ENCODE data around the gene ARL17B. TPM values are rescaled to one million over a fixed set of nuclear protein-coding genes. Genes with fewer than 3 reads are reported as not detected.
"Not testable (repeated sequence)": the region's sequence is repeated elsewhere in the genome, so short reads cannot be mapped to it uniquely, and the experiment has no call there.

Gene ARL17B
- total and polyA plus RNA-seq, 5 donors: 10.4 to 24.5 (median 12.0) TPM

GRCh38 chr17:46372236-46373229 is 11.0 kb upstream of the ARL17B start:
- DNase-seq; H3K27me3 ChIP-seq (ENCODE audit: control insufficient read depth, insufficient read depth); H3K9me3 ChIP-seq (ENCODE audit: control insufficient read depth, low read length); H3K4me1 ChIP-seq (ENCODE audit: control insufficient read depth, insufficient read depth, low read length); intact Hi-C loops (cut with DNase I); H3K4me3 ChIP-seq (ENCODE audit: low read length); H3K27ac ChIP-seq (ENCODE audit: low read length): not testable (repeated sequence)
- peak; percentile 95 to 97 for ATAC-seq
- no CpG with 5 or more reads among the region's 95 CpGs for WGBS

- not testable (repeated sequence) for ATAC-seq
Observed at GRCh38 chr17:46367520-46367919, 6.0 kb upstream of the ARL17B start.

GRCh38 chr17:46361145-46361735 is 326 bp downstream of the ARL17B start:
- DNase-seq; H3K9me3 ChIP-seq (ENCODE audit: control insufficient read depth, low read length); H3K27ac ChIP-seq (ENCODE audit: low read length); intact Hi-C loops (cut with DNase I); H3K27me3 ChIP-seq (ENCODE audit: control insufficient read depth, insufficient read depth); H3K4me3 ChIP-seq (ENCODE audit: low read length); H3K4me1 ChIP-seq (ENCODE audit: control insufficient read depth, insufficient read depth, low read length): not testable (repeated sequence)
- peak; percentile 30 to 52 for ATAC-seq
- WGBS: no CpG with 5 or more reads among the region's 42 CpGs

More at GRCh38 chr17:46367520-46367919, 6.0 kb upstream of the ARL17B start:
- H3K27me3 ChIP-seq (ENCODE audit: control insufficient read depth, insufficient read depth); H3K27ac ChIP-seq (ENCODE audit: low read length); DNase-seq; H3K4me1 ChIP-seq (ENCODE audit: control insufficient read depth, insufficient read depth, low read length); H3K4me3 ChIP-seq (ENCODE audit: low read length); H3K9me3 ChIP-seq (ENCODE audit: control insufficient read depth, low read length); intact Hi-C loops (cut with DNase I): not testable (repeated sequence)
- no CpG with 5 or more reads among the region's 3 CpGs for WGBS

- H3K27me3 ChIP-seq (ENCODE audit: control insufficient read depth, insufficient read depth); DNase-seq; intact Hi-C loops (cut with DNase I); H3K4me3 ChIP-seq (ENCODE audit: low read length); H3K27ac ChIP-seq (ENCODE audit: low read length); H3K4me1 ChIP-seq (ENCODE audit: control insufficient read depth, insufficient read depth, low read length); ATAC-seq; H3K9me3 ChIP-seq (ENCODE audit: control insufficient read depth, low read length): not testable (repeated sequence)
- no CpG with 5 or more reads among the region's 4 CpGs for WGBS
Observed at GRCh38 chr17:46353856-46354255, 7.7 kb downstream of the ARL17B start.

- intact Hi-C loops (cut with DNase I); ATAC-seq; DNase-seq; H3K9me3 ChIP-seq (ENCODE audit: control insufficient read depth, low read length); H3K4me3 ChIP-seq (ENCODE audit: low read length); H3K27me3 ChIP-seq (ENCODE audit: control insufficient read depth, insufficient read depth); H3K27ac ChIP-seq (ENCODE audit: low read length); H3K4me1 ChIP-seq (ENCODE audit: control insufficient read depth, insufficient read depth, low read length): not testable (repeated sequence)
- WGBS: no CpG with 5 or more reads among the region's 1 CpG
Observed at GRCh38 chr17:46349060-46349459, 12.5 kb downstream of the ARL17B start.

- DNase-seq; H3K9me3 ChIP-seq (ENCODE audit: control insufficient read depth, low read length); H3K4me3 ChIP-seq (ENCODE audit: low read length); H3K27ac ChIP-seq (ENCODE audit: low read length); H3K27me3 ChIP-seq (ENCODE audit: control insufficient read depth, insufficient read depth); intact Hi-C loops (cut with DNase I); H3K4me1 ChIP-seq (ENCODE audit: control insufficient read depth, insufficient read depth, low read length): not testable (repeated sequence)
- ATAC-seq: peak; percentile 67 to 73
- WGBS: no CpG with 5 or more reads among the region's 2 CpGs
Observed at GRCh38 chr17:46348345-46348744, 13.2 kb downstream of the ARL17B start.

- H3K4me1 ChIP-seq (ENCODE audit: control insufficient read depth, insufficient read depth, low read length); H3K9me3 ChIP-seq (ENCODE audit: control insufficient read depth, low read length); H3K27me3 ChIP-seq (ENCODE audit: control insufficient read depth, insufficient read depth); DNase-seq; H3K27ac ChIP-seq (ENCODE audit: low read length); intact Hi-C loops (cut with DNase I); H3K4me3 ChIP-seq (ENCODE audit: low read length): not testable (repeated sequence)
- peak; percentile 79 to 90 for ATAC-seq
- WGBS: no CpG with 5 or more reads among the region's 3 CpGs
Observed at GRCh38 chr17:46342131-46342530, 19.4 kb downstream of the ARL17B start.

GRCh38 chr17:46341220-46341619 is 20.3 kb downstream of the ARL17B start:
- ATAC-seq; intact Hi-C loops (cut with DNase I): not testable (repeated sequence)

GRCh38 chr17:46294831-46295230 is 66.7 kb downstream of the ARL17B start, which contains the start of gene LRRC37A:
Gene LRRC37A, plus strand, starts transcription at chr17:46295131. Its CDS starts 3 bp downstream, at chr17:46295134.
- no CpG with 5 or more reads among the region's 16 CpGs for WGBS
- H3K27ac ChIP-seq (ENCODE audit: low read length); H3K4me3 ChIP-seq (ENCODE audit: low read length); intact Hi-C loops (cut with DNase I); H3K4me1 ChIP-seq (ENCODE audit: control insufficient read depth, insufficient read depth, low read length); H3K27me3 ChIP-seq (ENCODE audit: control insufficient read depth, insufficient read depth); H3K9me3 ChIP-seq (ENCODE audit: control insufficient read depth, low read length); ATAC-seq; DNase-seq: not testable (repeated sequence)

More at GRCh38 chr17:46341220-46341619, 20.3 kb downstream of the ARL17B start:
- not testable (repeated sequence) for H3K4me1 ChIP-seq (ENCODE audit: control insufficient read depth, insufficient read depth, low read length); H3K4me3 ChIP-seq (ENCODE audit: low read length); H3K27me3 ChIP-seq (ENCODE audit: control insufficient read depth, insufficient read depth); H3K9me3 ChIP-seq (ENCODE audit: control insufficient read depth, low read length); DNase-seq; H3K27ac ChIP-seq (ENCODE audit: low read length)
- no CpG with 5 or more reads among the region's 19 CpGs for WGBS

GRCh38 chr17:46291618-46292017 is 69.9 kb downstream of the ARL17B start:
- H3K4me3 ChIP-seq (ENCODE audit: low read length); H3K4me1 ChIP-seq (ENCODE audit: control insufficient read depth, insufficient read depth, low read length); H3K9me3 ChIP-seq (ENCODE audit: control insufficient read depth, low read length); ATAC-seq; DNase-seq; H3K27me3 ChIP-seq (ENCODE audit: control insufficient read depth, insufficient read depth); H3K27ac ChIP-seq (ENCODE audit: low read length); intact Hi-C loops (cut with DNase I): not testable (repeated sequence)
- 93% methylated on average over 8 of the region's 8 CpGs for WGBS
